Non-pigmented ciliary epithelial cell (primary cell): ENCODE measurements around the gene NRP2.

ENCODE experiments used
- DNase-seq: peaks from one replicate; pipeline ENCODE4 v3.0.0-alpha.2; 2010; ENCODE audit warnings: low read depth

NRP2 gene

DNA sequence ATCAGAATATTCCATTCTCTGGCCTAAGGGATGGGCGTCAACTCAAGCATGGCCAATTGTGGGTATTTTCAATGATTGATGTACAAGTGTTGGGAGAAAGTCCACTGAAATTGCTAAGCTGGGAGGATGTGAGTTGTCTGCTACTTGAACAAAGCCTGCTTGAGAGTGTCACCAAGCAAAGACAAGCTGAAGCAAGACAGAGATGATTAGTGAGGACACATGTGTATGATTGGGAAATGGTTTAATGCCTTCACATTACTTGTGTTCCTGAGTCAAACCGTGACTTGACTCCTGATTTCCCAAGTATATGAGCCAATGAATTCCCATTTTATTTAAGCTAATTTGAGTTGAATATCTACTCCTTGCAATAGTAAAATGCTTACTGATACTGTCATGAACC is 23.7 kb upstream of the NRP2 start:
- no peak for DNase-seq

- no peak for DNase-seq
Measured at GRCh38 chr2:205659922-205660321, 22.4 kb upstream of the NRP2 start.

GRCh38 chr2:205660521-205661124 is 21.7 kb upstream of the NRP2 start:
- DNase-seq, result peak; percentile 91

DNA sequence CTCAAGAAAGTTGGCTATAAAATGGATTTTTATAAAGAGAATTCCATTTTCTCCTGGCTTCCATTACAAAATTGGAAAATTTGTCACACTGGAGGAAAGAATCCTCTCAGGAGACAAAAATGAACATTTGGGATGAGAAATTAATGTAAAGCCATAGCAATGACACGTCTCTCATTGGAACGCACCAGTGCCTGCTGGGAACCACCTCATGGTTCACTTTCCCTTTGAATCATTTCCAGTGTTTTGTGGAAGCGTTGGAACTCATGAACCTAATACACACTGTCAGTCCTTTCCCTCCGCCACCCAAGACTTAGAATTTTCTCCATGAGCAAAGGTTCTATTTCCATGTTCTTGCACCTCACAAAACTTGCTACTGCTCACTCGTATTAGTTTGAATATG is 21.0 kb upstream of the NRP2 start:
- DNase-seq, result no peak

DNA sequence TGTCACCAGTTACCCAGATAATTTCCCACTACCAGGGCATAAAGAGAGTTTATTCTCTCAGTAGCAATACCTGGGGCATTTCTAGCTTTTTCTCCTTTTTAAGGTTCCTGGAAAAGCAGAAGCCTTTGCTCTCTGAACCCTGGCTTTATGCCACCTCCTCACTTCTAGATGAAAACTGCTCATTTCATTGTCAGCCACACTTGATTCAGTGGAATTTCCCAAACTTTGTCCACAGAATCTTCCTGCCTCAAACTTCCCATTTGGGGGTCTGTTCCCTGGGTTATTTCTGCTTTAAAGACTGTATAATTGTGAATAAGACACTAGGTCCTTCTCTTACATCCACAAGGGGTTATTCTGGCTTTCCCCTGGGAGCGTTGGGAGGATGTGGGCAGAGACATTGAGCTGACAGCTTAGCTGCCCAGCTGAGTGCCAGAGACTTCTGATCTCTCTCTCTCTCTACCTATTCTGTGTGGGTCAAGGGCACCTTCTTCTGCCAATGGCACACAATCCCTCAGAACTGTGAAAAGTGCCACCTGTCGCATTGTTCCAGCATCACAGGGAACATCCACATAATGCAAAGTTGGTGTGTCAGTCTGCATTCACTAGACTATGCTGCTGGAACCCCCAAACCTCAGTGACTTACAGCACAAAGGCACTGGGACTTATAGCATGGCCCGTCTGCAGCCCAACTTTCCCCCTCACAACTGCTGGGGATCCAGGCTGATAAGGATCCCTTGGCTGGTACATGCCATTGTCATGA is 19.9 kb upstream of the NRP2 start:
- no peak for DNase-seq

- no peak for DNase-seq
Measured at GRCh38 chr2:205665791-205666190, 16.5 kb upstream of the NRP2 start.

DNA sequence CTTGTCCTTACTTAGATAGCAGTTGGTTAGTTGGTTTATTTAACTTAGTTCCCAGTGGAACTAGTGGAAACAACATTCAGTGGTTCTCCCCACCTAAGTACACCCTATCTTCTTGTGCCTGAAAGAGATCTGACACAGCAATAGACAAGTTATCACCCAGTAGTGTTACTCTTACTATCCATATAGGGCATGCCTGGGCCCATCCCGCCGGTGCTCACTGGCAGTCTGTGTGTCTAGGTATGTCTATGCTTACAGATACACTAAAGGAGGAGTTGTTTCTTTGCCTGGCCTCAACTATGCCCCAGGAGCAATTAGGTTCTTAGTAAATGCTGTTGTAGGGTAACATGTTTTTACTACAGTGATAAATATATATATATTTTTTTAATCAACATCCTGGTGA is 12.0 kb upstream of the NRP2 start:
- DNase-seq, result no peak

DNA sequence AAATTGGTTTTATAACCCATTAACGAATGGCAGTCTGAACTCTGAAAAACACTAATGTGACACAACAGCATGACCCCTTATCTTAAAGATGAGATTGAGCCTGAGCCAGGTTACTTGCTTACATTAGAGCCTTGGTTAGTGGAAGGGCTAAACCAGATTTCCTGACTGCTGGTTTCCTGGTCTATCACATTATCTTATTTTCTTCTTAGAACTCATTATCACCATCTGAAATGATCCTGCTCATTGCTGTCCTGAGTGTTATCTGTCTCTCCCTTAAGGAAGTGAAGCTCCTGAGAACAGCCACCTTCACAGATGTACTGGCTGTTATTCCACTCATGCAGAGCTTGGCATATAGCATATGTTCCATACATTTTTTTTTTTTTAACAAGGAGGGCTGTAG is 9.0 kb upstream of the NRP2 start:
- no peak for DNase-seq

DNA sequence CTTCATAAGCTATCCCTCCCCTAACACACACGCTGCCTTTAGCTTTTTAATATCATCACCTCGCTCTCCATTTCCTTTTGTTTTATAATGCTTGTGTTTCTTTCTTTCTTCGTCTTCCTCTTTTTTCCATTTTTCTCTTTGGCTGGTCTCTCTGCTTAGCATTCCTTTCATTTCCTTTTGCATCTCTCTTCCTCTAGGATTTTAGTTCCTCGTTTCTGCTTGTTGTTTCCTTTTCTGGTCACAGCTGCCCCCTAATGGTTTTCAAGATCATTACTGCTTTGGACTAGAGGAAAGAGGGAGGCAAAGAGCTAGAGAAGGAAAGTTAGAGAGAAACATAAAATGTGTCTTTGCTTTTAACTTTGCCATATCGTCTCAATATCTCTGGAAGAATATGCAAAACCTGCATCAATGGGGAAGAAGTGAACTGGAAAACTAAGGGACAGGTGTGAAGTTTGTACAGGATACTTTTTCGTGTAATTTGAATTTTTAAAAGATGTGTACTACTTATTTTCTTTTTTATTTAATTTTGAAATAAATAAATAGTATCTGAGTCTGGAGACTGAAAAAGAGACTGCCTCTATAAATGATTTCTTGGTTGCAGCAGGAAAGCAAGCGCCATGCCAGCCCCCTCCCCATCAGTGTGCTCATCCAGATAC is 6.3 kb upstream of the NRP2 start:
- no peak for DNase-seq

DNA sequence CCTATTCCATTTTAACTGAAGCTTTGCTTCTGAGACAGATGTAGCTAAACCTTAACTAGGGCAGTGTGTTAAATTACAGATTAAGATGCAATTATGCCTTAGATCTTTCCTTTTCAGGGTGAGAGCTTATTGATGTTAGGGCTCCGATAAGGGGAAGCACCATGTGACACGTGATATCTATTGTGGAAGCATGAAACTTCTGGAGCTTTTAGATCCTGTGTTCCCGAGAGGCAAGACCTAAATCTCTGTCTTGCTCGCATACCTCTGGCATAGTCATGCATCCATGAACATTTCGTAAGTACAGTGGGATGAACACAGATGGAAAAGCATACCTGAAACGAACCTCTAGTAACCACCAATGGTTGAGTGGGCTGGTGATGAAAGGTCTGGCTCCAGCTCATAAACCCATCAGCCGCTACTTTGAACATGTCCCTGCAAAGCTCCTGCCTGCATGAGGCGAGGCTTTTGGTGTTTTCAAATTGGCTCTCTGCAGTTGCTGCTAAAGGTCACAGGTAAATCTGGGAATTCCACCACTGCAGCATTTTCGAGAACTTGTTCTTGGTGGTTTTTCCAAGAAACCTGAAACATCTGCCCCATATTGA is 3.7 kb upstream of the NRP2 start:
- DNase-seq, result no peak

DNA sequence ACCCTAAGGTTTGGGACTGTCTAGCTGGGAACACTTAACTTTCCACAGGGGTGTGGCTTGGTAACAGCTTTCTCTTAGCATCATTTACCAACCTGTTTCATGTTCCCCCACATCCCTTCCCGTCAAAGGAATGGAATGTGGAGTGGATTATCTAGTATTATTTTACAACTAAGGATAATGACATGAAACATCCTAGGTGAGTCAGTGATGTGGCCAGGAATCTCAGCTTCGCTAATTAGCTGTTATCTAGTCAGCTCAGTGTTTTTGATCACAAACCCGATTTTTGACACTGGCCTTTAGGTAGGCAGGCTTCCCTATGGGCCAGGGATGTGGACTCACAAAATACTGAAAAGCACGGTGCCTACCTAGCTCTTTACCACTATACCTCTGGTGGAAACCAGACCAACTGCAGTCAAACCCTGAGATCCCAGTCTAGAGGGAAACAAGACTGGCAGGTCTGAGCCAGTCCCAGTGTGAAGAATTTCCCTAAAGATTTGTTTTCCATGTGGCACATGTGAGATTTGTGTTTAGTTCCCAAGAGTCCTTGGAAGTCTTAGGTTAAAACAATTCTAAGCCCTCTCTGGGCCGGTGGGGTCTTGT is 2.8 kb upstream of the NRP2 start:
- DNase-seq, result no peak

- DNase-seq, result no peak
Measured at GRCh38 chr2:205680067-205680466, 2.2 kb upstream of the NRP2 start.

GRCh38 chr2:205680903-205681302 is 1.4 kb upstream of the NRP2 start:
- no peak for DNase-seq

DNA sequence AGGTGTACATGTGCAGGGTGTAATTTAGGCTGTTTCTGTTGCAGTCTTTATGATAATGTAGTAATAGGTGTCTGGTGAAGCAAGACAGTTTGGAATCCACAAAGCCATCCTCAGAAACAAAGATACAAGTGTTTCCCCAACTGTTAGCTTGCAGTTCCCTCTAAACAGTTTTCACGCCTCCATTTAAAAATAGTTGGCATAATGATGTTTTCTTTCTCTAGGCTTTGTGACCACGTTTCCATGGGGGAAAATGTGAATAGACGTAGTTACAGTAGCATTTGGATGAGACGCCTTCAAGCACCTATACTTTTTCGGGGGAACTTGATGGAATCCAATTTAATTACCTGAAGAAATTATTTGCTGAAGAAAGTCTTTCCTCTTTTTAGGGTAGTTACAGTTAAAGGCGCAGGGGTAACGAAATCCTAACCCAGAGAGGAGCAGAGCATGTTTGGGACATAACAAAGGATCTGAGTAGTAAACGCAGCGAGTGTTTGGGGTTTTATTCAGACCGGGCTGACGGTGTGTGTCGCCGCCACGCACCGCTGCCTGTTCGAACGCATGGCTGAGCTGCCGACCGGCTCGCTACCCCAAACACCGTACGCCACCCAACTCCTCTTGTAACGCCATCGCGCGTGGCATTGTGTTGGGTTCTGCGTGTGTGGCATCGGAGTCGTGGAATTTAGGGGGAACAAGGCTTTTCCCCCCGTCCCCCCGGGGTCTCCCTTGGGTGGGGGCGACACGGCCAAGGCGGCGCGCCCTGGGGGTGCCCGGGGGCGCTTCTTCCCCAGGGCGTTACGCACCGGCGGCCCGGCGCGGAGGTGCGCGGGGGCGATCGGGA is 681 bp upstream of the NRP2 start:
- no peak for DNase-seq

DNA sequence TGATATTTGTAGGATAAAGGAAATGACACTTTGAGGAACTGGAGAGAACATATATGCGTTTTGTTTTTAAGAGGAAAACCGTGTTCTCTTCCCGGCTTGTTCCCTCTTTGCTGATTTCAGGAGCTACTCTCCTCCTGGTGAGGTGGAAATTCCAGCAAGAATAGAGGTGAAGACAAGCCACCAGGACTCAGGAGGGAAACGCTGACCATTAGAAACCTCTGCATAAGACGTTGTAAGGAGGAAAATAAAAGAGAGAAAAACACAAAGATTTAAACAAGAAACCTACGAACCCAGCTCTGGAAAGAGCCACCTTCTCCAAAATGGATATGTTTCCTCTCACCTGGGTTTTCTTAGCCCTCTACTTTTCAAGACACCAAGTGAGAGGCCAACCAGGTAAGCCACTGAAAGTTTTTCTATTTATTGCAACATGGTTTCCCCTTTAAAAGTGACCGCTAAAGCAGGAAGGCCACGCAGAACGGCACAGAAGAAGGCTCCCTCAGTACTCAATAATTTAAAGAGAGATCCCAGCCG is 735 bp downstream of the NRP2 start:
- no peak for DNase-seq

DNA sequence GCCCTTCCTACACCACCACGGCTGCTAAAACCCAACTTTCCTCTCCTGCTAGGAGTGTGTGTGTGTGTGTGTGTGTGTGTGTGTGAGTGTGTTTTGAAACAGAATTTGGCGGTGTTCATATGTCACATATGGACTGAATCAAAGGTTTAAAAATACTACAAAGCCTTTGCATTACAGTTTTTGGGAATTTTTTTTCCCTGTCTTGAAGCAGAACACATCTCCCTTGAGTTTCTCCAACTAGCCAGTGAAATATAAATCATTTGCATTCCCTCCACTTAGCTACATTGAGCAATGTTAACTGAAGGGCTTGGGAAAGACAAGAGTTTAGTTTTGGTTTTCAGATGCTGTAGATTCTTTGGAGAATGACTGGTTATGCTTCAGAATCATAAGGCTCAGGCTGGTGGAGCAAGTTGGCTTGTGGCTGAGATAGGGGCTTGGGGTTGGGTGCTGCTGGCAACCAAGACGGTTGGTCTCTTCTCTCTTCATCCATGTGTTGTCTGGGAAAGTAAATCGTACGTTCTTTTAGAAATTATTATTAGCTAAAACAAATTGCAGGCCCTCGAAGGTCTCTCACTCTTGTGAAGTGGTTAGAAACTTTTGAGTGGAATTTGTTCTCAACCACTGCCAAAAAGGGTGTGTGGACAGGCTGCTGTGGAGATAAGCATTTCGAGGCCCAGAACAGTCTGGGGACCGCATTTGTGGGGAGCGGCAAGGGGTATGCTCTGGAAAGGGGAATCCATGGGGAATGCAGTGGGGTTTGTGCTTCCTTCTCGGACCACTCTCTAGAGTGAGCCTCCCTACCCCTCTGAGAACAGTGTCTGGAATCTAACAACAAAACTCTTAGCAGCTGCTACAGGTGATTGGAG is 1.4 kb downstream of the NRP2 start:
- DNase-seq, result no peak

GRCh38 chr2:205684871-205685313 is 2.6 kb downstream of the NRP2 start:
- DNase-seq, result no peak

DNA sequence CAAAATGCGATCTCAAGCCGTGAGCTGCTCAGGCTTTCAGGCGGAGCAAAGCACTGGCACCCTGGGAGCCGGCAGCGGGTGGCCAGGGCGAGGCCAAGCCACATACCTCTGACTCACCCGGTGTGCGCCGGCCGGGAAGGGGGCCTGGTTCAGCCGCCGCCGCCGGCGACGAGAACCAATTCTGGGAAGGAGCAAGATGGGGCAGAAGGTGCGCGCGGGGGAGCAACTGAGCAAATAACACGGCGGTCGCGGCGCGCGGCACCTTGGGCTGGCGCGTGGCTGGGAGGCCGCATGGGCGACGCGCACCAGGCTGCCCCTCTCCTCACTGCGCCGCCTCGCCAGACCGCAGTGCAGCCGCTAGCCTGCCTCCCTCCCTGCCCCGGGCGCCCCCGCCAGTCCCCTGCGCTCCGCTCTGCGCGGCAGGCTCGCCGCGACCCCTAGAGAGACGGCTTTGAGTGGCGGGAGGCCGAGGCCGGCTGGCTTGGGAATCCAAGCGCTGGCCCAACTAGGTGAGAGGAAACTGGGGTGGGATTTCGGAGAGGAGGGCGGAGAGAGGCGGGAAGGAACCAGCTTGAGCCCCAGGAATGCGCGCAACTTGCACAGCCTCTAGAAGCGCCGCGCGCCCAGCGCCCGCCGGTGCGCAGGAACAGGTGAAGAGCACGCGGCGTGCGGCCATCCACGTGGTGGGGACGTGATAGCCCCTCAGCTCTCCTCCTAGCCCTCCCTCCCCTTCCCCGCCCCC is 3.2 kb downstream of the NRP2 start:
- DNase-seq, result no peak

DNA sequence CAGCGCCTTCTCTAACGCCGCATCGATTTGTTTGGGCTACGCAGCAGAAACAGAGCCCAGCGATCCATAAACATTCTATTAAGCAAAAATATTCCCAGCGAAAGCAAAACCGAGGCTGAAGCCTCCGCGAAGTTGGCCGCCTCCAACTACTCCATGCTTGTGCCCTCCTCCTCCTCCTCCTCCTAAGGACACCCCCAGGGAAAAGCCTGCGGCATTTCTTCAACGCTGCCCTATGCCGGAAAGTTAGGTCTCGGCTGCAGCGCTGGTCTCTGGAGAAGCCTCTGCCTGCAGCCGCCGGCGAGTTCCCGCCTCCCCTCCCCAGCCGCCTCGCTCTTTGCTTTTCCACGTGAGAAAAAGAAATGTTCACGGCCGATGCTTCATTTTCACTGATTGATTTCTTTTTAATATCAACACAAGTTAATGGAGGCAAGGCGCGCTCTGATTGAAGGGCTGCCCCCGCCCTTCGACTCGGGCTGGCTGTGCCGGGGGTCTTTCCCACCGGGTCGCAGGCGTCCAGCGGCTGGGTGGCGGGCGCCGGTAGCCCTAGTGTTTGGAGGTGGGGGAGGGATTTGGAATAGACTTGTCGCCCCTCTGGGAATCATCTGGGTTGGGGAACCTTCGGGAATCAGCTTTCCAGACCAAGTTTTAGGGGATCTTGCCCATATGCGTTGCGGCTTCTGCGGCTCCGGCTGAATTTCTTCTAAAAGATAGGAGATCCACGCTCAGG is 3.9 kb downstream of the NRP2 start:
- DNase-seq, result no peak
